OCI-LY3 (cell line): ENCODE data around the gene SPATS2.

Experiments
- EZH2phosphoT487 ChIP-seq: fragments of 200-600 bp; shearing (Covaris generic); IDR thresholded peaks from 2 replicates; pipeline ENCODE4 v1.6.1; 2018; ENCODE audit warnings: antibody characterized with exemption, mixed run types, low read depth
- TF ChIP-seq, protein P1 (sequence below): fragments of 200-600, 300-600 bp; sonication (generic); IDR thresholded peaks from 2 replicates; pipeline ENCODE4 v1.5.1; 2014; ENCODE audit warnings: antibody characterized with exemption, low read length, low read depth

GRCh38 chr12:49456131-49456679 is 88.9 kb downstream of the SPATS2 start:
- TF ChIP-seq, protein P1, sequence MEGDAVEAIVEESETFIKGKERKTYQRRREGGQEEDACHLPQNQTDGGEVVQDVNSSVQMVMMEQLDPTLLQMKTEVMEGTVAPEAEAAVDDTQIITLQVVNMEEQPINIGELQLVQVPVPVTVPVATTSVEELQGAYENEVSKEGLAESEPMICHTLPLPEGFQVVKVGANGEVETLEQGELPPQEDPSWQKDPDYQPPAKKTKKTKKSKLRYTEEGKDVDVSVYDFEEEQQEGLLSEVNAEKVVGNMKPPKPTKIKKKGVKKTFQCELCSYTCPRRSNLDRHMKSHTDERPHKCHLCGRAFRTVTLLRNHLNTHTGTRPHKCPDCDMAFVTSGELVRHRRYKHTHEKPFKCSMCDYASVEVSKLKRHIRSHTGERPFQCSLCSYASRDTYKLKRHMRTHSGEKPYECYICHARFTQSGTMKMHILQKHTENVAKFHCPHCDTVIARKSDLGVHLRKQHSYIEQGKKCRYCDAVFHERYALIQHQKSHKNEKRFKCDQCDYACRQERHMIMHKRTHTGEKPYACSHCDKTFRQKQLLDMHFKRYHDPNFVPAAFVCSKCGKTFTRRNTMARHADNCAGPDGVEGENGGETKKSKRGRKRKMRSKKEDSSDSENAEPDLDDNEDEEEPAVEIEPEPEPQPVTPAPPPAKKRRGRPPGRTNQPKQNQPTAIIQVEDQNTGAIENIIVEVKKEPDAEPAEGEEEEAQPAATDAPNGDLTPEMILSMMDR: no peak
- no peak for TF ChIP-seq EZH2phosphoT487
